Right lobe of liver (tissue), 4 donors: ENCODE data around the gene CPA2.

ENCODE experiments used
- CTCF ChIP-seq, 4 donors: fragments of 200-600 bp in 3 of 4; fragments of 450-650 bp in 1 of 4; IDR thresholded peaks; one replicate each; pipeline versions ENCODE4 v1.5.1 to v1.8.0; 2016 to 2022; ENCODE audit warnings: antibody characterized with exemption in 4 of 4, mild to moderate bottlenecking in 2 of 4
- POLR2A ChIP-seq: fragments of 450-650 bp; IDR thresholded peaks from one replicate; pipeline ENCODE4 v1.6.1; 2017; ENCODE audit warnings: antibody characterized with exemption, mild to moderate bottlenecking
- donor health status: DM: no; HTN: no; CAD: no.
- donor health status: DM: no; HTN: no; CAD: no.
- donor health status: DM: no; HTN: yes; CAD: no.

GRCh38 chr7:130278860-130279259, 12.2 kb downstream of the CPA2 start:
- TF ChIP-seq CTCF (IDR thresholded peaks at IDR 0.05) (no peak), POLR2A (no peak)
